Stimulated activated naive CD8-positive, alpha-beta T cell treated with anti-CD3 and anti-CD28 coated beads, Interleukin-15, amount 100 ng/mL, for 72 hours (primary cell): ENCODE results near the gene CAPN5.
A peak's percentile ranks its signal among the peaks of the same experiment; 100 is the strongest.

Experiments
- ATAC-seq: fragments of 150-1000 bp; cut with Tn5 transposase; 2 replicates; pipeline ENCODE4 v1.10.0; 2021; ENCODE audit warnings: mild to moderate bottlenecking, moderate library complexity
- DNase-seq, 2 donors: peaks; one replicate each; pipeline ENCODE4 v3.0.0; 2021 to 2022
- H3K27ac Mint-ChIP-seq, 2 donors: one replicate each; pipeline ENCODE4 v1.8.0; 2022; ENCODE audit warnings: mild to moderate bottlenecking in 2 of 2, mixed read lengths in 2 of 2, moderate library complexity in 2 of 2
- H3K27me3 Mint-ChIP-seq: one replicate; pipeline ENCODE4 v1.8.0; 2022; ENCODE audit warnings: mixed read lengths
- H3K4me1 Mint-ChIP-seq: one replicate; pipeline ENCODE4 v1.8.0; 2022; ENCODE audit warnings: mild to moderate bottlenecking, mixed read lengths
- H3K4me3 Mint-ChIP-seq, 2 donors: one replicate each; pipeline ENCODE4 v1.8.0; 2022; ENCODE audit warnings: mild to moderate bottlenecking in 2 of 2, mixed read lengths in 2 of 2, moderate library complexity in 1 of 2
- H3K9me3 Mint-ChIP-seq, 2 donors: one replicate each; pipeline ENCODE4 v1.8.0; 2022; ENCODE audit warnings: mixed read lengths in 2 of 2

Gene CAPN5

GRCh38 chr11:77104727-77105126, 38.0 kb downstream of the CAPN5 start:
- H3K4me3 Mint-ChIP-seq = no peak overlapping the region
- no peak overlapping the region for H3K27ac Mint-ChIP-seq
- DNase-seq (no peak), ATAC-seq (no peak)
- no peaks in the 10 kb centered on the region for H3K4me1 Mint-ChIP-seq
- H3K27me3 Mint-ChIP-seq = no peaks in the 10 kb centered on the region
- H3K9me3 Mint-ChIP-seq = no peaks in the 10 kb centered on the region

GRCh38 chr11:77106321-77106720, 39.5 kb downstream of the CAPN5 start:
- Mint-ChIP-seq H3K27ac (no peak overlapping the region), H3K4me3 (no peak overlapping the region), H3K9me3 (no peaks in the 10 kb centered on the region), H3K27me3 (no peaks in the 10 kb centered on the region), H3K4me1 (no peaks in the 10 kb centered on the region)
- no peak for ATAC-seq
- no peak for DNase-seq

GRCh38 chr11:77106759-77107158, 40.0 kb downstream of the CAPN5 start:
- Mint-ChIP-seq H3K27ac (no peak overlapping the region), H3K4me3 (no peak overlapping the region)
- no peak for DNase-seq

GRCh38 chr11:77107950-77108349, 41.2 kb downstream of the CAPN5 start:
- no peaks in the 10 kb centered on the region for H3K27me3 Mint-ChIP-seq
- H3K4me1 Mint-ChIP-seq = no peaks in the 10 kb centered on the region
- no peaks in the 10 kb centered on the region for H3K9me3 Mint-ChIP-seq
- no peak overlapping the region for H3K27ac Mint-ChIP-seq
- no peak for ATAC-seq
- no peak for DNase-seq
- H3K4me3 Mint-ChIP-seq = no peak overlapping the region

More at GRCh38 chr11:77106759-77107158, 40.0 kb downstream of the CAPN5 start:
- H3K4me1 Mint-ChIP-seq = no peaks in the 10 kb centered on the region
- no peaks in the 10 kb centered on the region for H3K27me3 Mint-ChIP-seq
- ATAC-seq = no peak
- H3K9me3 Mint-ChIP-seq = no peaks in the 10 kb centered on the region

GRCh38 chr11:77108436-77108835, 41.7 kb downstream of the CAPN5 start:
- Mint-ChIP-seq H3K27ac (no peak overlapping the region), H3K4me1 (peaks cover 4% of the 10 kb centered on the region), H3K4me3 (no peak overlapping the region), H3K9me3 (no peaks in the 10 kb centered on the region), H3K27me3 (no peaks in the 10 kb centered on the region)
- ATAC-seq (no peak), DNase-seq (no peak)

- Mint-ChIP-seq H3K27me3 (no peaks in the 10 kb centered on the region), H3K4me3 (no peak overlapping the region), H3K4me1 (peaks cover 10% of the 10 kb centered on the region), H3K27ac (peak overlapping the region in 1 of 2 donors; percentile 79), H3K9me3 (no peaks in the 10 kb centered on the region)
- ATAC-seq (no peak), DNase-seq (no peak)
These were observed 42.7 kb downstream of the CAPN5 start for GRCh38 chr11:77109236-77110019.

- H3K4me1 Mint-ChIP-seq = peaks cover 10% of the 10 kb centered on the region
- H3K4me3 Mint-ChIP-seq = no peak overlapping the region
- H3K27ac Mint-ChIP-seq = no peak overlapping the region
- ATAC-seq (no peak), DNase-seq (no peak)
- H3K27me3 Mint-ChIP-seq = no peaks in the 10 kb centered on the region
- H3K9me3 Mint-ChIP-seq = no peaks in the 10 kb centered on the region
These were observed 44.1 kb downstream of the CAPN5 start for GRCh38 chr11:77110836-77111235.

- Mint-ChIP-seq H3K27me3 (no peaks in the 10 kb centered on the region), H3K9me3 (no peaks in the 10 kb centered on the region), H3K4me1 (peaks cover 10% of the 10 kb centered on the region), H3K27ac (no peak overlapping the region), H3K4me3 (no peak overlapping the region)
- no peak for DNase-seq
- no peak for ATAC-seq
These were observed 44.5 kb downstream of the CAPN5 start for GRCh38 chr11:77111277-77111676.

GRCh38 chr11:77111946-77112345, 45.2 kb downstream of the CAPN5 start:
- Mint-ChIP-seq H3K27ac (peak overlapping the region in 1 of 2 donors; percentile 79), H3K4me3 (no peak overlapping the region)
- ATAC-seq = no peak

GRCh38 chr11:77112641-77113381, 46.0 kb downstream of the CAPN5 start:
- ATAC-seq (no peak), DNase-seq (no peak)
- Mint-ChIP-seq H3K27me3 (no peaks in the 10 kb centered on the region), H3K4me3 (no peak overlapping the region), H3K4me1 (peaks cover 10% of the 10 kb centered on the region), H3K9me3 (no peaks in the 10 kb centered on the region), H3K27ac (peak overlapping the region in 1 of 2 donors; percentile 83)

More at GRCh38 chr11:77111946-77112345, 45.2 kb downstream of the CAPN5 start:
- no peak for DNase-seq
- Mint-ChIP-seq H3K27me3 (no peaks in the 10 kb centered on the region), H3K4me1 (peaks cover 10% of the 10 kb centered on the region), H3K9me3 (no peaks in the 10 kb centered on the region)

- ATAC-seq = no peak
- Mint-ChIP-seq H3K27ac (peak overlapping the region; percentile 81 to 83), H3K27me3 (no peaks in the 10 kb centered on the region), H3K4me3 (no peak overlapping the region), H3K9me3 (no peaks in the 10 kb centered on the region), H3K4me1 (peaks cover 10% of the 10 kb centered on the region)
- DNase-seq = no peak
These were observed 46.8 kb downstream of the CAPN5 start for GRCh38 chr11:77113382-77114088.

GRCh38 chr11:77114089-77114463, 47.3 kb downstream of the CAPN5 start:
- Mint-ChIP-seq H3K27ac (no peak overlapping the region), H3K4me1 (peaks cover 10% of the 10 kb centered on the region), H3K4me3 (no peak overlapping the region), H3K27me3 (no peaks in the 10 kb centered on the region), H3K9me3 (no peaks in the 10 kb centered on the region)
- DNase-seq (no peak), ATAC-seq (no peak)

GRCh38 chr11:77115181-77115611, 48.4 kb downstream of the CAPN5 start:
- ATAC-seq (peak; percentile 23), DNase-seq (no peak)
- H3K27me3 Mint-ChIP-seq = no peaks in the 10 kb centered on the region
- no peak overlapping the region for H3K27ac Mint-ChIP-seq
- peaks cover 10% of the 10 kb centered on the region for H3K4me1 Mint-ChIP-seq
- H3K9me3 Mint-ChIP-seq = no peaks in the 10 kb centered on the region
- no peak overlapping the region for H3K4me3 Mint-ChIP-seq

- H3K9me3 Mint-ChIP-seq = no peaks in the 10 kb centered on the region
- H3K27ac Mint-ChIP-seq = no peak overlapping the region
- H3K27me3 Mint-ChIP-seq = no peaks in the 10 kb centered on the region
- H3K4me3 Mint-ChIP-seq = no peak overlapping the region
- peak; percentile 8 for ATAC-seq
- peaks cover 10% of the 10 kb centered on the region for H3K4me1 Mint-ChIP-seq
- DNase-seq = no peak
These were observed 49.2 kb downstream of the CAPN5 start for GRCh38 chr11:77115956-77116355.

- DNase-seq = no peak
- Mint-ChIP-seq H3K9me3 (no peaks in the 10 kb centered on the region), H3K4me3 (no peak overlapping the region), H3K4me1 (peaks cover 10% of the 10 kb centered on the region), H3K27ac (no peak overlapping the region), H3K27me3 (no peaks in the 10 kb centered on the region)
- no peak for ATAC-seq
These were observed 50.7 kb downstream of the CAPN5 start for GRCh38 chr11:77117492-77117891.

GRCh38 chr11:77118086-77118485, 51.3 kb downstream of the CAPN5 start:
- Mint-ChIP-seq H3K9me3 (no peaks in the 10 kb centered on the region), H3K27ac (no peak overlapping the region), H3K4me3 (no peak overlapping the region), H3K4me1 (peaks cover 10% of the 10 kb centered on the region), H3K27me3 (no peaks in the 10 kb centered on the region)
- no peak for DNase-seq
- no peak for ATAC-seq
